Body of pancreas (tissue), 4 donors: ENCODE data around the gene PCDH9.

Experiments used
- POLR2A ChIP-seq, 3 donors: fragments of 450-650 bp; IDR thresholded peaks; one replicate each; pipeline ENCODE4 v1.6.1; 2016; ENCODE audit warnings: antibody characterized with exemption in 3 of 3, mild to moderate bottlenecking in 2 of 3
- TF ChIP-seq, protein P1 (sequence below), 7 experiments: fragments of 450-650 bp in 4 of 7; fragments of 200-600 bp in 3 of 7; sonication (generic) in 3 of 7; IDR thresholded peaks; one replicate each; pipeline ENCODE4 v1.5.1; 2016 to 2019; ENCODE audit warnings: antibody characterized with exemption in 7 of 7

DNA sequence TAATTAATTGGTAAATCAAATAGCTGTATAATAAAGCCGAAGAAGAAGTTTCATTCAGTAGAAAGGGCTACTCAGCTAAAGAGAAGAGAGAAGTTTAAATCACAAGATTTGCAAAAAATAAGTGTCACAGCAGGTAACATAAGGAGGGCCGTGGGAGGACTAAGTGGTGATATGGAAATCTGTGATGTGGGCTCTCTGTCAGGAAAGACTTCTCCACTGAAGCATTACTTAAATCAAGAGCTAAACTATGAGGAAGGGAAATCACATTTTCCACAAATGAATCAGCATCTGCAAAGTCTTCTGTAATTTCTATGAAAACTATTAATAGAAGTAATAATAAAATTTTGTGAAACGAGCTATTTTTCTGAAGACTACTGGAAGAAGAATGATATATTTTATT lies 153.8 kb downstream of the PCDH9 start:
- TF ChIP-seq POLR2A (IDR thresholded peaks at IDR 0.05), result no peak
- TF ChIP-seq, protein P1, sequence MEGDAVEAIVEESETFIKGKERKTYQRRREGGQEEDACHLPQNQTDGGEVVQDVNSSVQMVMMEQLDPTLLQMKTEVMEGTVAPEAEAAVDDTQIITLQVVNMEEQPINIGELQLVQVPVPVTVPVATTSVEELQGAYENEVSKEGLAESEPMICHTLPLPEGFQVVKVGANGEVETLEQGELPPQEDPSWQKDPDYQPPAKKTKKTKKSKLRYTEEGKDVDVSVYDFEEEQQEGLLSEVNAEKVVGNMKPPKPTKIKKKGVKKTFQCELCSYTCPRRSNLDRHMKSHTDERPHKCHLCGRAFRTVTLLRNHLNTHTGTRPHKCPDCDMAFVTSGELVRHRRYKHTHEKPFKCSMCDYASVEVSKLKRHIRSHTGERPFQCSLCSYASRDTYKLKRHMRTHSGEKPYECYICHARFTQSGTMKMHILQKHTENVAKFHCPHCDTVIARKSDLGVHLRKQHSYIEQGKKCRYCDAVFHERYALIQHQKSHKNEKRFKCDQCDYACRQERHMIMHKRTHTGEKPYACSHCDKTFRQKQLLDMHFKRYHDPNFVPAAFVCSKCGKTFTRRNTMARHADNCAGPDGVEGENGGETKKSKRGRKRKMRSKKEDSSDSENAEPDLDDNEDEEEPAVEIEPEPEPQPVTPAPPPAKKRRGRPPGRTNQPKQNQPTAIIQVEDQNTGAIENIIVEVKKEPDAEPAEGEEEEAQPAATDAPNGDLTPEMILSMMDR (IDR thresholded peaks at IDR 0.05), result no peak
